Mesenchymal stem cell (in vitro differentiated cells and primary cell): Measurements from ENCODE around the gene COBL.

Experiments used
- DNase-seq: peaks from one replicate; pipeline ENCODE4 v3.0.0-alpha.2; 2013
- H2AFZ ChIP-seq: one replicate; pipeline ENCODE4 v1.6.1; 2013; ENCODE audit warnings: low read depth, mild to moderate bottlenecking, control low read depth, inconsistent platforms, low read length, moderate library complexity
- H2AK5ac ChIP-seq: 2 replicates; pipeline ENCODE4 v1.6.1; 2013; ENCODE audit warnings: low read length, moderate library complexity, mild to moderate bottlenecking, inconsistent platforms; ENCODE audit not compliant: severe bottlenecking
- H2BK120ac ChIP-seq: one replicate; pipeline ENCODE4 v1.6.1; 2013; ENCODE audit warnings: low read depth, mild to moderate bottlenecking, inconsistent platforms, low read length, moderate library complexity
- H2BK12ac ChIP-seq, 2 experiments: one replicate each; pipeline ENCODE4 v1.6.1; 2013; ENCODE audit warnings: inconsistent platforms in 2 of 2, low read length in 2 of 2, mild to moderate bottlenecking in 2 of 2, moderate library complexity in 2 of 2, control low read depth in 1 of 2
- H2BK15ac ChIP-seq: one replicate; pipeline ENCODE4 v1.6.1; 2013; ENCODE audit warnings: mild to moderate bottlenecking, low read depth, inconsistent platforms; ENCODE audit not compliant: poor library complexity, severe bottlenecking
- H2BK5ac ChIP-seq: 2 replicates; pipeline ENCODE4 v1.6.1; 2013; ENCODE audit warnings: low read depth, mild to moderate bottlenecking, low read length, control low read depth, inconsistent platforms; ENCODE audit not compliant: poor library complexity, severe bottlenecking
- H3K14ac ChIP-seq, 2 experiments: one replicate each; pipeline ENCODE4 v1.6.1; 2013; ENCODE audit warnings: inconsistent platforms in 2 of 2, low read length in 2 of 2, control low read depth in 1 of 2, mild to moderate bottlenecking in 1 of 2, moderate library complexity in 1 of 2
- H3K18ac ChIP-seq, 2 experiments: one replicate each; pipeline ENCODE4 v1.6.1; 2013; ENCODE audit warnings: inconsistent platforms in 2 of 2, low read length in 2 of 2, control low read depth in 1 of 2, low read depth in 1 of 2, mild to moderate bottlenecking in 1 of 2
- H3K23ac ChIP-seq, 2 experiments: one replicate each; pipeline ENCODE4 v1.6.1; 2013; ENCODE audit warnings: inconsistent platforms in 2 of 2, low read length in 2 of 2, mild to moderate bottlenecking in 2 of 2, moderate library complexity in 2 of 2, control low read depth in 1 of 2
- H3K27ac ChIP-seq: 2 replicates; pipeline ENCODE4 v1.5.1; 2013; ENCODE audit warnings: mild to moderate bottlenecking, moderate library complexity, low read length, control low read depth, inconsistent platforms; ENCODE audit not compliant: poor library complexity, severe bottlenecking
- H3K27me3 ChIP-seq, 2 experiments: 2 replicates each; pipeline versions ENCODE4 v1.6.1 to v1.7.0; 2013; ENCODE audit warnings: low read length in 2 of 2, mild to moderate bottlenecking in 2 of 2, moderate library complexity in 2 of 2, control low read depth in 1 of 2, inconsistent platforms in 1 of 2; ENCODE audit not compliant: control insufficient read depth in 1 of 2, insufficient read depth in 1 of 2
- H3K36me3 ChIP-seq, 2 experiments: 2 replicates each; pipeline versions ENCODE4 v1.6.1 to v1.7.0; 2013; ENCODE audit warnings: low read length in 2 of 2, control low read depth in 1 of 2, inconsistent platforms in 1 of 2, low read depth in 1 of 2, mild to moderate bottlenecking in 1 of 2; ENCODE audit not compliant: insufficient read depth in 2 of 2, control insufficient read depth in 1 of 2
- H3K4ac ChIP-seq, 2 experiments: one replicate each; pipeline ENCODE4 v1.6.1; 2013; ENCODE audit warnings: inconsistent platforms in 2 of 2, low read length in 2 of 2, mild to moderate bottlenecking in 2 of 2, moderate library complexity in 2 of 2, control low read depth in 1 of 2, low read depth in 1 of 2
- H3K4me1 ChIP-seq: 2 replicates; pipeline ENCODE4 v1.6.1; 2013; ENCODE audit warnings: low read depth, low read length, control low read depth; ENCODE audit not compliant: control insufficient read depth, insufficient read depth
- H3K4me2 ChIP-seq: 2 replicates; pipeline ENCODE4 v1.6.1; 2013; ENCODE audit warnings: low read length, mild to moderate bottlenecking, inconsistent platforms; ENCODE audit not compliant: poor library complexity, severe bottlenecking
- H3K4me3 ChIP-seq, 2 experiments: 2 replicates each; pipeline versions ENCODE4 v1.5.1 to v1.7.0; 2013; ENCODE audit warnings: low read length in 2 of 2, mild to moderate bottlenecking in 2 of 2, control low read depth in 1 of 2, low read depth in 1 of 2; ENCODE audit not compliant: insufficient read depth in 1 of 2
- H3K79me1 ChIP-seq: replicated peaks from 2 replicates; pipeline ENCODE4 v1.6.1; 2013; ENCODE audit warnings: mild to moderate bottlenecking, control low read depth, low read length, inconsistent platforms; ENCODE audit not compliant: poor library complexity, severe bottlenecking
- H3K9ac ChIP-seq: 2 replicates; pipeline ENCODE4 v1.7.0; 2013; ENCODE audit warnings: mild to moderate bottlenecking, low read length, moderate library complexity
- H3K9me3 ChIP-seq: 2 replicates; pipeline ENCODE4 v1.7.0; 2013; ENCODE audit warnings: mild to moderate bottlenecking, low read length; ENCODE audit not compliant: control insufficient read depth
- H4K8ac ChIP-seq: one replicate; pipeline ENCODE4 v1.6.1; 2013; ENCODE audit warnings: inconsistent platforms, mild to moderate bottlenecking, low read length, moderate library complexity
- H4K91ac ChIP-seq: one replicate; pipeline ENCODE4 v1.6.1; 2013; ENCODE audit warnings: mild to moderate bottlenecking, low read length, inconsistent platforms
- WGBS: methylation state at CpG from one replicate; pipeline ENCODE4 v1.1.7; 2013; ENCODE audit warnings: mixed read lengths; 5-methylcytosine and 5-hydroxymethylcytosine counted together

Gene COBL

DNA sequence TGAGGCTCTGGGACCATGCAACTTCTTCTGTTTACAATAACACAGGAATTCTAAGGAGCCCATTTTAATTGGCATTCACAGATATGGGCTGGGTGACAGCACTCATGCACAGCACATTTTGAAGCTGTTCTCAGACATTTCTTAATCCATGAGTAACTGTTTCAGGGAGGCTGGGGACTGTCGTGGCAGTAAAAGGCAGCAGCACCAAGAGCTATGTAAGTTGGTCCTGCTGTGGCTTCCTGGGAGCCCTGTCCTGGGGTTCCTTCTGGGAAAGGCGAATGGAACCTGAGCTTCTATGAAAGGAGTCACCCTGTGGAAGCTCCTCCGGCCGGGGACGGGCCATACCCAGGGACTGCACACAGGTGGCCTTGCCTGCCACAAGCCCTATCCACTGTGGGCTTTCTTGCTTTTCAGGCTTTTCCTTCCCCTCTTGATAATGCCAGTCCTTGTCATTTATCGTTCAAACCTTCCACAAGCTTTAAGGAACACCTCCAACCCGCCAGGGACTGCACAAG is 40.5 kb downstream of the COBL start:
- H2AFZ ChIP-seq: no peak overlapping the region
- no peak overlapping the region for H3K9ac ChIP-seq
- WGBS: 69% methylated on average over 7 of the region's 7 CpGs
- no peaks in the 10 kb centered on the region for H3K9me3 ChIP-seq
- H2BK15ac ChIP-seq: no peak overlapping the region
- H2AK5ac ChIP-seq: no peak overlapping the region
- no peaks in the 10 kb centered on the region for H3K79me1 ChIP-seq
- H4K8ac ChIP-seq: no peak overlapping the region
- no peaks in the 10 kb centered on the region for H3K36me3 ChIP-seq
- H3K27me3 ChIP-seq: peaks cover 4 to 30% of the 10 kb centered on the region in 2 experiments
- H3K27ac ChIP-seq: no peak overlapping the region
- no peaks in the 10 kb centered on the region for H3K4me1 ChIP-seq
- no peak overlapping the region for H3K4me3 ChIP-seq
- H3K18ac ChIP-seq: no peak overlapping the region
- H3K4me2 ChIP-seq: no peak overlapping the region
- no peak overlapping the region for H3K14ac ChIP-seq
- no peak overlapping the region for H2BK12ac ChIP-seq
- H3K23ac ChIP-seq: no peak overlapping the region
- H2BK120ac ChIP-seq: no peak overlapping the region
- H2BK5ac ChIP-seq: no peak overlapping the region
- H3K4ac ChIP-seq: no peak overlapping the region
- H4K91ac ChIP-seq: no peak overlapping the region
- DNase-seq: no peak

GRCh38 chr7:51275532-51275931 is 41.1 kb downstream of the COBL start:
- H3K36me3 ChIP-seq: no peaks in the 10 kb centered on the region
- no peak overlapping the region for H3K4me3 ChIP-seq
- no peak overlapping the region for H2BK12ac ChIP-seq
- H3K27ac ChIP-seq: no peak overlapping the region
- H4K8ac ChIP-seq: no peak overlapping the region
- no peak overlapping the region for H3K4me2 ChIP-seq
- H2BK5ac ChIP-seq: no peak overlapping the region
- peaks cover 4 to 33% of the 10 kb centered on the region in 2 experiments for H3K27me3 ChIP-seq
- H3K79me1 ChIP-seq: no peaks in the 10 kb centered on the region
- no peaks in the 10 kb centered on the region for H3K4me1 ChIP-seq
- no peak for DNase-seq
- no peak overlapping the region for H3K18ac ChIP-seq
- no peak overlapping the region for H2AK5ac ChIP-seq
- no peak overlapping the region for H3K14ac ChIP-seq
- no peak overlapping the region for H3K4ac ChIP-seq
- H3K9me3 ChIP-seq: no peaks in the 10 kb centered on the region
- H3K9ac ChIP-seq: no peak overlapping the region
- H2AFZ ChIP-seq: no peak overlapping the region
- H4K91ac ChIP-seq: no peak overlapping the region
- no peak overlapping the region for H2BK120ac ChIP-seq
- no peak overlapping the region for H3K23ac ChIP-seq
- no peak overlapping the region for H2BK15ac ChIP-seq
- 82% methylated on average over 7 of the region's 9 CpGs for WGBS

GRCh38 chr7:51274955-51275354 is 41.7 kb downstream of the COBL start:
- Histone ChIP-seq H3K4me3 (no peak overlapping the region), H3K14ac (no peak overlapping the region), H3K4me2 (no peak overlapping the region), H4K91ac (no peak overlapping the region), H3K4me1 (no peaks in the 10 kb centered on the region), H2AFZ (no peak overlapping the region), H4K8ac (no peak overlapping the region), H3K79me1 (no peaks in the 10 kb centered on the region), H2AK5ac (no peak overlapping the region), H2BK5ac (no peak overlapping the region), H2BK12ac (no peak overlapping the region), H3K23ac (no peak overlapping the region), H3K9ac (no peak overlapping the region), H3K9me3 (no peaks in the 10 kb centered on the region), H3K27me3 (peaks cover 4 to 28% of the 10 kb centered on the region in 2 experiments), H3K36me3 (no peaks in the 10 kb centered on the region), H2BK15ac (no peak overlapping the region), H2BK120ac (no peak overlapping the region), H3K18ac (no peak overlapping the region), H3K4ac (no peak overlapping the region), H3K27ac (no peak overlapping the region)
- 89% methylated on average over 7 of the region's 7 CpGs for WGBS
- DNase-seq: no peak

DNA sequence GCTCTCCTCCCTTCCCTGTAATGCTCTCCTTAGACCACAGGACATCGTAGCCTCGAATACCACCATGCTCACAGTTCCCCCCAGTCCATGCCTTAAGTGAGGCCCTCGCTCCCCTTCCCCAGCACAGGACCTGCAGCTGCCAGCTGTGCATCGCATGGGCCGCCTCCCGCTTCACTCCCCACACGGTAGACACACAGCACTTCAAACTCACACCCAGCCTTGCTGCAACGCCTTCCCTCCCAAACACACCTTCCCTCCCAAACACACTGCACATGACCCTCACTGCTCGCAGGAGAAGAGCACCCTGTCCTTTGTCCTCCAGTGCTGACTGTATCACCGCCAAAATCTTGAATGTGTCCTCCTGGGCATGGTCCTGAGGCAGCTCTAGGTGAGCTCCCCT is 42.6 kb downstream of the COBL start:
- Histone ChIP-seq H3K23ac (no peak overlapping the region), H3K18ac (no peak overlapping the region), H3K4me3 (no peak overlapping the region)

More for the DNA sequence above, 42.6 kb downstream of the COBL start:
- WGBS: 87% methylated on average over 10 of the region's 10 CpGs
- Histone ChIP-seq H3K4me1 (no peaks in the 10 kb centered on the region), H3K14ac (peak overlapping the region in 1 of 2 experiments; percentile 79), H3K9me3 (no peaks in the 10 kb centered on the region), H3K4ac (no peak overlapping the region), H4K8ac (no peak overlapping the region), H3K4me2 (no peak overlapping the region), H2BK120ac (no peak overlapping the region), H3K27me3 (peaks cover 4 to 32% of the 10 kb centered on the region in 2 experiments), H3K27ac (no peak overlapping the region), H3K9ac (no peak overlapping the region), H3K79me1 (no peaks in the 10 kb centered on the region), H2AK5ac (no peak overlapping the region), H2BK15ac (no peak overlapping the region), H3K36me3 (no peaks in the 10 kb centered on the region), H2BK5ac (no peak overlapping the region), H2BK12ac (no peak overlapping the region), H4K91ac (peak overlapping the region; percentile 4), H2AFZ (no peak overlapping the region)
- no peak for DNase-seq
